ENCODE measurements around the gene ING5.

The ING5 gene

GRCh38 chr2:241770185-241770935 is 68.5 kb downstream of the ING5 start:
- Histone ChIP-seq H3K27ac (ENCODE audit: low read depth, low read length) (no peak overlapping the region), H3K4me3 (ENCODE audit: low read length) (no peak overlapping the region), H3K36me3 (ENCODE audit: control insufficient read depth, insufficient read depth, low read length) (no peaks in the 10 kb centered on the region), H2BK15ac (replicated peaks; ENCODE audit: low read depth) (no peak overlapping the region), H2BK5ac (ENCODE audit: low read length) (no peak overlapping the region), H3K56ac (ENCODE audit: low read length) (no peak overlapping the region), H3K27me3 (ENCODE audit: insufficient read depth, low read length, poor library complexity) (no peaks in the 10 kb centered on the region), H3K4me2 (ENCODE audit: low read length) (no peak overlapping the region), H4K8ac (ENCODE audit: low read depth, low read length) (no peak overlapping the region), H4K5ac (ENCODE audit: low read length) (no peak overlapping the region), H3K79me1 (ENCODE audit: low read length) (no peaks in the 10 kb centered on the region), H3K23ac (ENCODE audit: low read length) (no peak overlapping the region), H3K4me1 (ENCODE audit: control insufficient read depth, low read depth, low read length) (peaks cover 2% of the 10 kb centered on the region), H3K79me2 (ENCODE audit: control insufficient read depth, insufficient read depth, low read length) (no peaks in the 10 kb centered on the region), H2BK120ac (ENCODE audit: low read depth, low read length) (no peak overlapping the region), H3K4ac (ENCODE audit: low read depth, low read length) (no peak overlapping the region), H2AK5ac (ENCODE audit: low read length) (no peak overlapping the region), H3K18ac (ENCODE audit: low read length) (no peak overlapping the region), H3K9ac (ENCODE audit: low read length) (no peak overlapping the region)
- DNase-seq = no peak
- no CpG with 5 or more reads among the region's 27 CpGs for WGBS (ENCODE audit: extremely low coverage, insufficient coverage, low lambda C conversion rate)

GRCh38 chr2:241770936-241771285 is 69.1 kb downstream of the ING5 start:
- H3K4ac ChIP-seq (ENCODE audit: low read depth, low read length) = no peak overlapping the region
- H3K79me2 ChIP-seq (ENCODE audit: control insufficient read depth, insufficient read depth, low read length) = no peaks in the 10 kb centered on the region
- H3K4me1 ChIP-seq (ENCODE audit: control insufficient read depth, low read depth, low read length) = peaks cover 2% of the 10 kb centered on the region
- no peaks in the 10 kb centered on the region for H3K36me3 ChIP-seq (ENCODE audit: control insufficient read depth, insufficient read depth, low read length)
- no peak overlapping the region for H3K4me2 ChIP-seq (ENCODE audit: low read length)
- DNase-seq = no peak
- no peak overlapping the region for H2AK5ac ChIP-seq (ENCODE audit: low read length)
- no peak overlapping the region for H3K23ac ChIP-seq (ENCODE audit: low read length)
- no peaks in the 10 kb centered on the region for H3K79me1 ChIP-seq (ENCODE audit: low read length)
- no peaks in the 10 kb centered on the region for H3K27me3 ChIP-seq (ENCODE audit: insufficient read depth, low read length, poor library complexity)
- no peak overlapping the region for H2BK5ac ChIP-seq (ENCODE audit: low read length)
- no CpG with 5 or more reads among the region's 12 CpGs for whole genome bisulfite sequencing (ENCODE audit: extremely low coverage, insufficient coverage, low lambda C conversion rate)
- no peak overlapping the region for H3K56ac ChIP-seq (ENCODE audit: low read length)
- no peak overlapping the region for H3K27ac ChIP-seq (ENCODE audit: low read depth, low read length)
- H4K8ac ChIP-seq (ENCODE audit: low read depth, low read length) = no peak overlapping the region
- H4K5ac ChIP-seq (ENCODE audit: low read length) = no peak overlapping the region
- no peak overlapping the region for H3K9ac ChIP-seq (ENCODE audit: low read length)
- no peak overlapping the region for H2BK15ac ChIP-seq (replicated peaks; ENCODE audit: low read depth)
- H3K18ac ChIP-seq (ENCODE audit: low read length) = no peak overlapping the region
- H3K4me3 ChIP-seq (ENCODE audit: low read length) = no peak overlapping the region
- no peak overlapping the region for H2BK120ac ChIP-seq (ENCODE audit: low read depth, low read length)

- no peak overlapping the region for H2BK15ac ChIP-seq (replicated peaks; ENCODE audit: low read depth)
- H3K9ac ChIP-seq (ENCODE audit: low read length) = no peak overlapping the region
- H2BK5ac ChIP-seq (ENCODE audit: low read length) = no peak overlapping the region
- H2BK120ac ChIP-seq (ENCODE audit: low read depth, low read length) = no peak overlapping the region
- H2AK5ac ChIP-seq (ENCODE audit: low read length) = no peak overlapping the region
- no peaks in the 10 kb centered on the region for H3K36me3 ChIP-seq (ENCODE audit: control insufficient read depth, insufficient read depth, low read length)
- peak; percentile 42 for DNase-seq
- H3K56ac ChIP-seq (ENCODE audit: low read length) = peak overlapping the region; percentile 10
- H3K4me2 ChIP-seq (ENCODE audit: low read length) = no peak overlapping the region
- no peaks in the 10 kb centered on the region for H3K79me2 ChIP-seq (ENCODE audit: control insufficient read depth, insufficient read depth, low read length)
- peaks cover 2% of the 10 kb centered on the region for H3K4me1 ChIP-seq (ENCODE audit: control insufficient read depth, low read depth, low read length)
- no CpG with 5 or more reads among the region's 38 CpGs for WGBS (ENCODE audit: extremely low coverage, insufficient coverage, low lambda C conversion rate)
- H4K8ac ChIP-seq (ENCODE audit: low read depth, low read length) = no peak overlapping the region
- no peak overlapping the region for H3K18ac ChIP-seq (ENCODE audit: low read length)
- no peaks in the 10 kb centered on the region for H3K79me1 ChIP-seq (ENCODE audit: low read length)
- H3K4ac ChIP-seq (ENCODE audit: low read depth, low read length) = no peak overlapping the region
- no peak overlapping the region for H3K4me3 ChIP-seq (ENCODE audit: low read length)
- H3K23ac ChIP-seq (ENCODE audit: low read length) = no peak overlapping the region
- no peak overlapping the region for H4K5ac ChIP-seq (ENCODE audit: low read length)
- no peak overlapping the region for H3K27ac ChIP-seq (ENCODE audit: low read depth, low read length)
- H3K27me3 ChIP-seq (ENCODE audit: insufficient read depth, low read length, poor library complexity) = no peaks in the 10 kb centered on the region
Observed at GRCh38 chr2:241771286-241772062, 69.6 kb downstream of the ING5 start.

GRCh38 chr2:241772063-241772499 is 70.2 kb downstream of the ING5 start:
- peaks cover 2% of the 10 kb centered on the region for H3K4me1 ChIP-seq (ENCODE audit: control insufficient read depth, low read depth, low read length)
- H3K18ac ChIP-seq (ENCODE audit: low read length) = no peak overlapping the region
- no peak overlapping the region for H2BK5ac ChIP-seq (ENCODE audit: low read length)
- no peak overlapping the region for H3K23ac ChIP-seq (ENCODE audit: low read length)
- H2AK5ac ChIP-seq (ENCODE audit: low read length) = no peak overlapping the region
- H3K4me2 ChIP-seq (ENCODE audit: low read length) = no peak overlapping the region
- no peak overlapping the region for H3K4me3 ChIP-seq (ENCODE audit: low read length)
- no peak overlapping the region for H3K56ac ChIP-seq (ENCODE audit: low read length)
- no peaks in the 10 kb centered on the region for H3K36me3 ChIP-seq (ENCODE audit: control insufficient read depth, insufficient read depth, low read length)
- H2BK120ac ChIP-seq (ENCODE audit: low read depth, low read length) = no peak overlapping the region
- no peaks in the 10 kb centered on the region for H3K79me1 ChIP-seq (ENCODE audit: low read length)
- H4K8ac ChIP-seq (ENCODE audit: low read depth, low read length) = no peak overlapping the region
- no peaks in the 10 kb centered on the region for H3K27me3 ChIP-seq (ENCODE audit: insufficient read depth, low read length, poor library complexity)
- no peak overlapping the region for H3K27ac ChIP-seq (ENCODE audit: low read depth, low read length)
- no peak overlapping the region for H3K4ac ChIP-seq (ENCODE audit: low read depth, low read length)
- no peaks in the 10 kb centered on the region for H3K79me2 ChIP-seq (ENCODE audit: control insufficient read depth, insufficient read depth, low read length)
- H2BK15ac ChIP-seq (replicated peaks; ENCODE audit: low read depth) = no peak overlapping the region
- DNase-seq = no peak
- WGBS (ENCODE audit: extremely low coverage, insufficient coverage, low lambda C conversion rate) = no CpG with 5 or more reads among the region's 9 CpGs
- H4K5ac ChIP-seq (ENCODE audit: low read length) = no peak overlapping the region
- H3K9ac ChIP-seq (ENCODE audit: low read length) = no peak overlapping the region

GRCh38 chr2:241773511-241774418 is 71.9 kb downstream of the ING5 start:
- no peak overlapping the region for H4K5ac ChIP-seq (ENCODE audit: low read length)
- no peak overlapping the region for H2BK5ac ChIP-seq (ENCODE audit: low read length)
- no peak overlapping the region for H3K27ac ChIP-seq (ENCODE audit: low read depth, low read length)
- no peak overlapping the region for H3K23ac ChIP-seq (ENCODE audit: low read length)
- no peak overlapping the region for H4K8ac ChIP-seq (ENCODE audit: low read depth, low read length)
- peak overlapping the region; percentile 7 for H3K56ac ChIP-seq (ENCODE audit: low read length)
- H2BK15ac ChIP-seq (replicated peaks; ENCODE audit: low read depth) = no peak overlapping the region
- H3K27me3 ChIP-seq (ENCODE audit: insufficient read depth, low read length, poor library complexity) = no peaks in the 10 kb centered on the region
- H2AK5ac ChIP-seq (ENCODE audit: low read length) = no peak overlapping the region
- H3K4me2 ChIP-seq (ENCODE audit: low read length) = no peak overlapping the region
- no CpG with 5 or more reads among the region's 29 CpGs for WGBS (ENCODE audit: extremely low coverage, insufficient coverage, low lambda C conversion rate)
- no peaks in the 10 kb centered on the region for H3K36me3 ChIP-seq (ENCODE audit: control insufficient read depth, insufficient read depth, low read length)
- H3K79me2 ChIP-seq (ENCODE audit: control insufficient read depth, insufficient read depth, low read length) = no peaks in the 10 kb centered on the region
- H2BK120ac ChIP-seq (ENCODE audit: low read depth, low read length) = no peak overlapping the region
- H3K4me1 ChIP-seq (ENCODE audit: control insufficient read depth, low read depth, low read length) = peaks cover 4% of the 10 kb centered on the region
- H3K79me1 ChIP-seq (ENCODE audit: low read length) = no peaks in the 10 kb centered on the region
- DNase-seq = no peak
- H3K18ac ChIP-seq (ENCODE audit: low read length) = no peak overlapping the region
- H3K4ac ChIP-seq (ENCODE audit: low read depth, low read length) = no peak overlapping the region
- no peak overlapping the region for H3K9ac ChIP-seq (ENCODE audit: low read length)
- H3K4me3 ChIP-seq (ENCODE audit: low read length) = no peak overlapping the region
